GM12892 (cell line): ENCODE measurements around the gene CCL28.

Experiments
- DNase-seq: peaks from one replicate; pipeline ENCODE4 v3.0.0; 2011; ENCODE audit not compliant: insufficient read length
- FAIRE-seq: peaks from 2 replicates; lab custom pipeline; 2011; peaks lifted over from hg19 to GRCh38; lab: Jason Lieb, UNC
- POLR2A ChIP-seq: IDR thresholded peaks from 2 replicates; pipeline ENCODE4 v1.6.1; 2011; ENCODE audit warnings: low read depth, low read length, control low read depth
- POLR2AphosphoS5 ChIP-seq: IDR thresholded peaks from 2 replicates; pipeline ENCODE4 v1.6.1; 2011; ENCODE audit warnings: low read depth, low read length, control low read depth
- TAF1 ChIP-seq: IDR thresholded peaks from 2 replicates; pipeline ENCODE4 v1.6.1; 2011; ENCODE audit warnings: low read depth, mild to moderate bottlenecking, control low read depth, low read length, borderline replicate concordance

CCL28 gene

GRCh38 chr5:43363445-43364152 lies 48.6 kb downstream of the CCL28 start:
- DNase-seq: no peak
- no peak for TF ChIP-seq TAF1
- no peak for FAIRE-seq

GRCh38 chr5:43362725-43363435 lies 49.3 kb downstream of the CCL28 start:
- no peak for TF ChIP-seq POLR2AphosphoS5
- no peak for TF ChIP-seq TAF1
- TF ChIP-seq POLR2A: no peak
- no peak for DNase-seq
- FAIRE-seq: no peak

GRCh38 chr5:43358726-43359125 lies 53.5 kb downstream of the CCL28 start:
- TF ChIP-seq POLR2AphosphoS5 (no peak), TAF1 (no peak), POLR2A (no peak)
- no peak for FAIRE-seq

GRCh38 chr5:43358301-43358700 lies 53.9 kb downstream of the CCL28 start:
- TF ChIP-seq TAF1 (no peak), POLR2A (no peak), POLR2AphosphoS5 (no peak)
- DNase-seq (no peak), FAIRE-seq (no peak)

More at GRCh38 chr5:43358726-43359125, 53.5 kb downstream of the CCL28 start:
- no peak for DNase-seq

GRCh38 chr5:43357878-43358281 lies 54.3 kb downstream of the CCL28 start:
- FAIRE-seq: no peak
- no peak for TF ChIP-seq TAF1
- TF ChIP-seq POLR2A: no peak
- TF ChIP-seq POLR2AphosphoS5: no peak

GRCh38 chr5:43357067-43357466 lies 55.1 kb downstream of the CCL28 start:
- no peak for DNase-seq

More at GRCh38 chr5:43357878-43358281, 54.3 kb downstream of the CCL28 start:
- no peak for DNase-seq

GRCh38 chr5:43354774-43355173 lies 57.4 kb downstream of the CCL28 start:
- TF ChIP-seq POLR2AphosphoS5: no peak
- no peak for TF ChIP-seq POLR2A
- TF ChIP-seq TAF1: no peak
- no peak for DNase-seq
- FAIRE-seq: no peak

More at GRCh38 chr5:43357067-43357466, 55.1 kb downstream of the CCL28 start:
- FAIRE-seq: no peak
- no peak for TF ChIP-seq POLR2AphosphoS5

- TF ChIP-seq POLR2A: no peak
- TF ChIP-seq TAF1: no peak
- no peak for TF ChIP-seq POLR2AphosphoS5
- FAIRE-seq (no peak), DNase-seq (no peak)
These were observed 58.5 kb downstream of the CCL28 start for GRCh38 chr5:43353668-43354067.

GRCh38 chr5:43352915-43353314 lies 59.3 kb downstream of the CCL28 start:
- FAIRE-seq: no peak
- DNase-seq: no peak
- TF ChIP-seq TAF1 (no peak), POLR2A (no peak), POLR2AphosphoS5 (no peak)

GRCh38 chr5:43352131-43352530 lies 60.1 kb downstream of the CCL28 start:
- FAIRE-seq (no peak), DNase-seq (no peak)
- no peak for TF ChIP-seq POLR2AphosphoS5
- TF ChIP-seq TAF1: no peak
- no peak for TF ChIP-seq POLR2A

GRCh38 chr5:43348861-43349363 lies 63.3 kb downstream of the CCL28 start:
- TF ChIP-seq POLR2AphosphoS5 (no peak), POLR2A (no peak), TAF1 (no peak)
- FAIRE-seq (no peak), DNase-seq (no peak)

- FAIRE-seq: no peak
- DNase-seq: no peak
- TF ChIP-seq TAF1: no peak
- no peak for TF ChIP-seq POLR2AphosphoS5
- no peak for TF ChIP-seq POLR2A
These were observed 64.0 kb downstream of the CCL28 start for GRCh38 chr5:43348207-43348606.
